ENCODE results near the gene CADPS. TPM values are rescaled to one million over a fixed set of nuclear protein-coding genes. Genes with fewer than 3 reads are reported as not detected.

CADPS gene
- total RNA-seq, 3 donors from 2014 or later (not counting 1 experiment from before 2014, with no cell fraction given) = not detected

GRCh38 chr3:62815981-62816380 lies 59.2 kb downstream of the CADPS start:
- TF ChIP-seq CTCF (IDR thresholded peaks at IDR 0.05) = no peak
- Mint-ChIP-seq H3K27ac (no peak overlapping the region), H3K27me3 (ENCODE audit: low read depth in 2 of 2) (no peaks in the 10 kb centered on the region), H3K36me3 (no peaks in the 10 kb centered on the region), H3K4me3 (no peak overlapping the region), H3K9me3 (peaks cover 2 to 6% of the 10 kb centered on the region in 2 donors), H3K4me1 (no peaks in the 10 kb centered on the region)
- H3K27me3 ChIP-seq (ENCODE audit: control insufficient read depth, insufficient read depth, low read length) = no peaks in the 10 kb centered on the region
- no peak for ATAC-seq
- intact Hi-C loops (cut with micrococcal nuclease) = no loop called here
- no peak overlapping the region for H3K4me3 ChIP-seq (ENCODE audit: low read length)
- no peaks in the 10 kb centered on the region for H3K4me1 ChIP-seq (ENCODE audit: control insufficient read depth, insufficient read depth, low read length)
- H3K36me3 ChIP-seq (ENCODE audit: control insufficient read depth, insufficient read depth, low read length) = no peaks in the 10 kb centered on the region
- H3K27ac ChIP-seq (ENCODE audit: low read length) = no peak overlapping the region
- no peaks in the 10 kb centered on the region for H3K9me3 ChIP-seq (ENCODE audit: control insufficient read depth, insufficient read depth, low read length)
- no peak for DNase-seq

DNA sequence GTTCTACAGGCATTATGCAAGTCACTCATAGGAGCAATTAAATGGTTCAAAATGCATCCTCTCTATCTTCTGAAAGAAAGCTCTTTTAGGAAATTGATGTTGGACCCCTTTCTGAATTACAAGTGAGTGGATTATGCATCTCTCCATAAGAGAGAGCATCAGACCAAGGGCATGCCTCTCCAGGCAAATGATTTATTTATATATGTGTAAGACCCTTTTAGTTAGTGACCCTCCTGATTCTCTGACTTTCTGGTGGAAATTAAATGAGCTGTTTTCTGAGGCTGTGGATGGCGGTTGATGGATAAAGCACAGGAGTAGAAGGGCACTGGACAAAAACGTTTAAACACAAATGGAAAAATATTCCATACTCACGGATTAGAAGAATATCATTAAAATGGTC lies 62.6 kb downstream of the CADPS start:
- ATAC-seq (no peak), DNase-seq (no peak)
- no peak overlapping the region for H3K4me3 Mint-ChIP-seq
- peaks cover 4% of the 10 kb centered on the region in 2 donors for H3K9me3 Mint-ChIP-seq
- no peaks in the 10 kb centered on the region for H3K27me3 Mint-ChIP-seq (ENCODE audit: low read depth in 2 of 2)
- Histone ChIP-seq H3K27ac (ENCODE audit: low read length) (no peak overlapping the region), H3K27me3 (ENCODE audit: control insufficient read depth, insufficient read depth, low read length) (no peaks in the 10 kb centered on the region), H3K36me3 (ENCODE audit: control insufficient read depth, insufficient read depth, low read length) (no peaks in the 10 kb centered on the region), H3K4me3 (ENCODE audit: low read length) (no peak overlapping the region), H3K9me3 (ENCODE audit: control insufficient read depth, insufficient read depth, low read length) (no peaks in the 10 kb centered on the region), H3K4me1 (ENCODE audit: control insufficient read depth, insufficient read depth, low read length) (no peaks in the 10 kb centered on the region)
- H3K4me1 Mint-ChIP-seq = no peaks in the 10 kb centered on the region
- no peak overlapping the region for H3K27ac Mint-ChIP-seq
- intact Hi-C loops (cut with micrococcal nuclease) = no loop called here
- H3K36me3 Mint-ChIP-seq = no peaks in the 10 kb centered on the region
- WGBS (ENCODE audit: insufficient coverage) = 86% methylated on average over 3 of the region's 3 CpGs
- no peak for TF ChIP-seq CTCF (IDR thresholded peaks at IDR 0.05)

DNA sequence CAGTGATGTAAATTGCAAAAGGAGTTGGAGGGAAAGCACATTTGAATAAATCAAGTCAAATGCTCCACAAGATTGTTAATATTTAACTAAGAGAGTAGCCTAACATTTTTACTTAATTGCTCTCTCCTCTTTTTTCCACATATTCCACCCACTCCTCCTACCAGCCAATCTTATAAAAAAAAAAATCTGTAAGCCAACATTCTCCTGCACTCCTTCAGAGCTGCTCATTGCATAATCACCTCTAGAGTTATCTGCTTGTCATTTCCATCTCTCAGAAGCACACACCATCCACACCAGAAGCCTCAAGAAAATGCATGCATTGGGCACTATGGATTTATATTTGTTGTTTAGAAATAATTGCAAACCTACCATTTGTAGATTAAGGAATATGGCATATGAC lies 64.1 kb downstream of the CADPS start:
- H3K27me3 ChIP-seq (ENCODE audit: control insufficient read depth, insufficient read depth, low read length) = no peaks in the 10 kb centered on the region
- no peak for DNase-seq
- TF ChIP-seq CTCF (IDR thresholded peaks at IDR 0.05) = no peak
- H3K27ac Mint-ChIP-seq = no peak overlapping the region
- ATAC-seq = no peak
- intact Hi-C loops (cut with micrococcal nuclease) = no loop called here
- H3K27me3 Mint-ChIP-seq (ENCODE audit: low read depth in 2 of 2) = no peaks in the 10 kb centered on the region
- no peak overlapping the region for H3K4me3 ChIP-seq (ENCODE audit: low read length)
- H3K4me1 Mint-ChIP-seq = no peaks in the 10 kb centered on the region
- H3K9me3 Mint-ChIP-seq = peaks cover 4% of the 10 kb centered on the region in 2 donors
- no peaks in the 10 kb centered on the region for H3K9me3 ChIP-seq (ENCODE audit: control insufficient read depth, insufficient read depth, low read length)
- H3K27ac ChIP-seq (ENCODE audit: low read length) = no peak overlapping the region
- no peak overlapping the region for H3K4me3 Mint-ChIP-seq
- H3K36me3 Mint-ChIP-seq = no peaks in the 10 kb centered on the region
- no peaks in the 10 kb centered on the region for H3K36me3 ChIP-seq (ENCODE audit: control insufficient read depth, insufficient read depth, low read length)
- H3K4me1 ChIP-seq (ENCODE audit: control insufficient read depth, insufficient read depth, low read length) = no peaks in the 10 kb centered on the region

GRCh38 chr3:62809369-62809768 lies 65.8 kb downstream of the CADPS start:
- intact Hi-C loops (cut with micrococcal nuclease) = no loop called here
- no peak for TF ChIP-seq CTCF (IDR thresholded peaks at IDR 0.05)
- Mint-ChIP-seq H3K4me1 (no peaks in the 10 kb centered on the region), H3K27me3 (ENCODE audit: low read depth in 2 of 2) (no peaks in the 10 kb centered on the region), H3K36me3 (no peaks in the 10 kb centered on the region), H3K9me3 (peaks cover 4 to 11% of the 10 kb centered on the region in 2 donors), H3K4me3 (no peak overlapping the region), H3K27ac (no peak overlapping the region)
- H3K36me3 ChIP-seq (ENCODE audit: control insufficient read depth, insufficient read depth, low read length) = no peaks in the 10 kb centered on the region
- H3K27ac ChIP-seq (ENCODE audit: low read length) = no peak overlapping the region
- no peaks in the 10 kb centered on the region for H3K4me1 ChIP-seq (ENCODE audit: control insufficient read depth, insufficient read depth, low read length)
- ATAC-seq (no peak), DNase-seq (no peak)
- H3K9me3 ChIP-seq (ENCODE audit: control insufficient read depth, insufficient read depth, low read length) = no peaks in the 10 kb centered on the region
- no peaks in the 10 kb centered on the region for H3K27me3 ChIP-seq (ENCODE audit: control insufficient read depth, insufficient read depth, low read length)
- WGBS (ENCODE audit: insufficient coverage) = no CpG with 5 or more reads among the region's 1 CpG
- no peak overlapping the region for H3K4me3 ChIP-seq (ENCODE audit: low read length)

Measured in natural killer cell (primary cell).